Measurements from ENCODE around the gene FRAS1. TPM values are rescaled to one million over a fixed set of nuclear protein-coding genes. Genes with fewer than 3 reads are reported as not detected.

FRAS1 gene
- total and polyA plus RNA-seq, 2 donors (not counting 3 experiments of a cell fraction or from before 2014, with no cell fraction given): 1.4 to 3.6 TPM

DNA sequence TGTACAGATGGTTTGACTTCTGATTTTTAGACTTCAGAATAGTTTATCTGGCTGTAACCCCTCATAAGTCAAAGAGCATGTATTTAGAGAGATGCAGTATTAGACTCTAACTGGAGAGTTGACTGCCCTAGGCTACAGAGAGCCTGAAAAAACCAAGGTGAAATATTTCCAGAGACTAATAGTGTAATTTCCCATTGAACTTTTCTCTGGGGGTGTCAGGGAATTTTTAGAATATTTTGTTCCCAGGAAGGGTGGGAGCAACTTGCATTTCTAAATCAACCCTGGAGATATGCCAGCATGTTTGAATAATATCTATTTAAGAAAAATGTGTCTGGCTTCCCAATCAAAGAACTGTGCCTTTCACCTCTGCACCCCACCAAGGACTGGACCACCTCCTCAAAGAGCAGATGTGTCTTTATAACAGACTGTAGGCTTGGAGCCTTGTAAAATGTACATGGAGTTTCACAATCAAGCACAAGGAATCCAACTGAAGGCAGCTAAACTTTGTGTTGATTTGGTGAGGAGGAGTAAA is 496.5 kb downstream of the FRAS1 start:
- dilution Hi-C loops (cut with MboI; ENCODE audit: extremely low pct_ligation_motif_present, low sequenced_read_pairs) (no loop called here), intact Hi-C loops (cut with micrococcal nuclease) (loop anchor here (2.0 to 5.0 kb wide), 2 partner anchors 93 to 224 kb away; partner anchors contain the start of gene BMP2K)
- no peak for DNase-seq (ENCODE audit: low read depth, low spot score)
- no peaks in the 10 kb centered on the region for H3K79me2 ChIP-seq (ENCODE audit: control insufficient read depth, insufficient read depth, low read length)
- H3K27me3 ChIP-seq (ENCODE audit: control insufficient read depth in 2 of 2, insufficient read depth in 2 of 2, low read length in 2 of 2): no peaks in the 10 kb centered on the region
- peak overlapping the region; percentile 98 for H3K27ac ChIP-seq (ENCODE audit: insufficient read depth, low read depth, low read length)
- H3K9me1 ChIP-seq (replicated peaks; ENCODE audit: control insufficient read depth, extremely low read depth, insufficient read depth, low read length): no peaks in the 10 kb centered on the region
- ChIA-PET POLR2A (interaction anchor here (0.9 kb wide), 1 partner anchor 8 kb away, joined by 3 read pairs; no protein-coding TSS in a partner anchor), CTCF (no interaction called here)
- BruUV-seq (replicated peaks): no TSS peak
- no peak for FAIRE-seq
- H3K4me3 ChIP-seq (replicated peaks in 1 of 3; ENCODE audit: insufficient read depth in 1 of 3, low read depth in 1 of 3, low read length in 3 of 3): peak overlapping the region in 1 of 3 experiments; percentile 89
- H3K9ac ChIP-seq (replicated peaks; ENCODE audit: extremely low read depth, insufficient read depth, low read length): no peak overlapping the region
- TF ChIP-seq MYC (IDR thresholded peaks at IDR 0.05; ENCODE audit: low read depth, low read length) (no peak), JUN (IDR thresholded peaks at IDR 0.05; ENCODE audit: borderline replicate concordance, insufficient read depth, insufficient read length, low read depth) (no peak), POLR2AphosphoS5 (IDR thresholded peaks at IDR 0.05; ENCODE audit: insufficient read depth, low read depth, low read length) (no peak), CTCF (IDR thresholded peaks at IDR 0.05; ENCODE audit: extremely low read depth in 1 of 2, insufficient read depth in 1 of 2, low read depth in 1 of 2, low read length in 2 of 2) (no peak), FOS (IDR thresholded peaks at IDR 0.05; ENCODE audit: borderline replicate concordance, insufficient read depth, low read length) (no peak), POLR2A (IDR thresholded peaks at IDR 0.05; ENCODE audit: low read depth, low read length) (no peak), GATA2 (IDR thresholded peaks at IDR 0.05; ENCODE audit: insufficient read depth, insufficient read length, low read depth, low read length) (no peak)
- H3K9me3 ChIP-seq (replicated peaks; ENCODE audit: control insufficient read depth, insufficient read depth, low read length): no peaks in the 10 kb centered on the region
- H4K20me1 ChIP-seq (replicated peaks; ENCODE audit: control insufficient read depth, extremely low read depth, insufficient read depth, low read length): no peaks in the 10 kb centered on the region
- H2AFZ ChIP-seq (ENCODE audit: low read depth, low read length): no peak overlapping the region
- H3K36me3 ChIP-seq (ENCODE audit: control insufficient read depth in 2 of 2, extremely low read depth in 1 of 2, insufficient read depth in 2 of 2, low read length in 2 of 2): no peaks in the 10 kb centered on the region
- H3K4me1 ChIP-seq (ENCODE audit: control insufficient read depth, extremely low read depth, insufficient read depth, low read length): peaks cover 45% of the 10 kb centered on the region
- H3K4me2 ChIP-seq (ENCODE audit: insufficient read depth, low read length): peak overlapping the region; percentile 76

Data from endothelial cell of umbilical vein (primary cell).